Measurements from ENCODE around the gene GBF1. TPM values are rescaled to one million over a fixed set of nuclear protein-coding genes. Genes with fewer than 3 reads are reported as not detected.
"Not testable (repeated sequence)": the region's sequence is repeated elsewhere in the genome, so short reads cannot be mapped to it uniquely, and the experiment has no call there.

The GBF1 gene
- total RNA-seq, 4 donors from 2014 or later, result 32.0 to 54.7 (median 39.4) TPM

DNA sequence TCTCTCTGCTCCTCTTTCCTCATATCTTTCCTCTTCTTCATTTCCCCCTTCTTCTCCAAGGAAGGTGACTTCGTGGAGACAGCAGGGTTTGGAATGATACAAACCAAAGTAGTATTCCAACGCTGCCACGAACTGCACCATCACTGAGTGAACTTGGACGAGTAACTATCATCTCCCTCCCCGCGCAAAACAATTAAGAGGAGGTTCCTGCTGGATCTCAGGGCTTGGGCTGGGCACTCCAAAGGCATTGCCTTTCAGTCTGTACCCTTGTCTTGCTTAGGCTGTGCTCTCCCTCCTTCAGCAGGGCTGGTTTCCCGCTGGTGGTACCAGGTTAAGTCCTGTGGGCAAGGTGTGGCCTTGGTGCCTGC, 3.2 kb upstream of the GBF1 start:
- ATAC-seq, result no peak
- TF ChIP-seq, protein P1, sequence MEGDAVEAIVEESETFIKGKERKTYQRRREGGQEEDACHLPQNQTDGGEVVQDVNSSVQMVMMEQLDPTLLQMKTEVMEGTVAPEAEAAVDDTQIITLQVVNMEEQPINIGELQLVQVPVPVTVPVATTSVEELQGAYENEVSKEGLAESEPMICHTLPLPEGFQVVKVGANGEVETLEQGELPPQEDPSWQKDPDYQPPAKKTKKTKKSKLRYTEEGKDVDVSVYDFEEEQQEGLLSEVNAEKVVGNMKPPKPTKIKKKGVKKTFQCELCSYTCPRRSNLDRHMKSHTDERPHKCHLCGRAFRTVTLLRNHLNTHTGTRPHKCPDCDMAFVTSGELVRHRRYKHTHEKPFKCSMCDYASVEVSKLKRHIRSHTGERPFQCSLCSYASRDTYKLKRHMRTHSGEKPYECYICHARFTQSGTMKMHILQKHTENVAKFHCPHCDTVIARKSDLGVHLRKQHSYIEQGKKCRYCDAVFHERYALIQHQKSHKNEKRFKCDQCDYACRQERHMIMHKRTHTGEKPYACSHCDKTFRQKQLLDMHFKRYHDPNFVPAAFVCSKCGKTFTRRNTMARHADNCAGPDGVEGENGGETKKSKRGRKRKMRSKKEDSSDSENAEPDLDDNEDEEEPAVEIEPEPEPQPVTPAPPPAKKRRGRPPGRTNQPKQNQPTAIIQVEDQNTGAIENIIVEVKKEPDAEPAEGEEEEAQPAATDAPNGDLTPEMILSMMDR (IDR thresholded peaks at IDR 0.05), result no peak
- TF ChIP-seq POLR2AphosphoS5 (IDR thresholded peaks at IDR 0.05), result no peak
- no peak for TF ChIP-seq POLR2A (IDR thresholded peaks at IDR 0.05)
- no peak for TF ChIP-seq EP300 (IDR thresholded peaks at IDR 0.05)
- WGBS, 2 donors (ENCODE audit: low coverage in 1 of 2), result 9 to 22% methylated on average over 6 to 7 of the region's 7 CpGs
- no peaks in the 10 kb centered on the region for H3K36me3 ChIP-seq
- H3K27me3 ChIP-seq, result peaks cover 7% of the 10 kb centered on the region
- H3K27ac ChIP-seq, result peak overlapping the region in 1 of 4 donors; percentile 9
- H3K4me1 ChIP-seq, result peaks cover 4 to 50% (median 20%) of the 10 kb centered on the region in 3 donors
- H3K9me3 ChIP-seq, result no peaks in the 10 kb centered on the region
- H3K4me3 ChIP-seq, result peak overlapping the region; percentile 22 to 62

DNA sequence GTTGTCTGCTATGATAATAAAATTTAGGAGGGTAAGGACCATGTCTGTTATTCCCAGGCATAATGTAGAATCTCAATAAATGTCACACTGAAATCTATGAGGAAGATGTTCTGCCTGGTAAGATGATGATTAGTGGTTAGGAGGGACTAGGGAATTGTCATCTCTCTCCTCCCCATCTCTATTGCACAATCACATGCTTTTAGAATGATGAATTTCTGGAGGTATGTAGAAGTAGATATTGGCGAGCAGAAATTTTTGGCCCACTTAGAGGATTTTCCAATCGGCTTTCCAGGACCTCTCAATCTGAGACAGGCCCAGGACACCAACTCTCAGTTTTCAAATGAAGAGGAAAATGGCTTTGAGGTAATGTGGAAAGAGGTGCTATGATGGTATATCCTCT, 2.0 kb upstream of the GBF1 start:
- H3K27me3 ChIP-seq, result peaks cover 7% of the 10 kb centered on the region
- peaks cover 9 to 62% (median 24%) of the 10 kb centered on the region in 3 donors for H3K4me1 ChIP-seq
- 66 to 69% methylated on average over 2 of the region's 2 CpGs for WGBS, 2 donors (ENCODE audit: low coverage in 1 of 2)

DNA sequence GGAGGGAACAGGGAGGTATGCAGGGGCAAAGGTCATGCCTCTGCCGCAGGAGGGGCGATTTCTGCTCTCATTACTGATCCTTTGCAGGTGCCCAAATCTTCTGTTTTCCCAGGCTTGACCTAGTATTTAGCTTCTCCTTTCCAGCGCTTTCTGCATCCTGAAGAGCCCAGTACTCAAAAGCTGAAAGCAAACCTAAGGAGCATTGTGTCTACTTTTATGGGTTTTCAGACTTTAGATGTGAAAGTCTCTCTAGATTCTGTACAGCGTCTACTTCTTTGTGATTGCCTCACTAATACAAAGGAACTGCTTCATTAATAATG, 560 bp downstream of the GBF1 start:
- Histone ChIP-seq H3K4me1 (peaks cover 9 to 75% (median 24%) of the 10 kb centered on the region in 3 donors), H3K27me3 (no peaks in the 10 kb centered on the region), H3K4me3 (peak overlapping the region; percentile 80 to 90), H3K36me3 (peaks cover 0 to 3% of the 10 kb centered on the region in 2 donors), H3K27ac (peak overlapping the region; percentile 78 to 95 (median 90)), H3K9me3 (no peaks in the 10 kb centered on the region)
- whole genome bisulfite sequencing, 2 donors (ENCODE audit: low coverage in 1 of 2), result 0 to 2% methylated on average over 4 of the region's 4 CpGs
- TF ChIP-seq EP300 (IDR thresholded peaks at IDR 0.05) (no peak), POLR2AphosphoS5 (IDR thresholded peaks at IDR 0.05) (no peak), POLR2A (IDR thresholded peaks at IDR 0.05) (no peak)
- TF ChIP-seq, protein P1 (IDR thresholded peaks at IDR 0.05), result no peak
- ATAC-seq, result no peak

More for the DNA sequence above, 2.0 kb upstream of the GBF1 start:
- no peak overlapping the region for H3K4me3 ChIP-seq
- peak overlapping the region in 1 of 4 donors; percentile 18 for H3K27ac ChIP-seq
- H3K36me3 ChIP-seq, result no peaks in the 10 kb centered on the region
- ATAC-seq, result no peak
- H3K9me3 ChIP-seq, result no peaks in the 10 kb centered on the region
- TF ChIP-seq, protein P1 (IDR thresholded peaks at IDR 0.05), result no peak
- no peak for TF ChIP-seq POLR2A (IDR thresholded peaks at IDR 0.05)
- no peak for TF ChIP-seq POLR2AphosphoS5 (IDR thresholded peaks at IDR 0.05)
- TF ChIP-seq EP300 (IDR thresholded peaks at IDR 0.05), result no peak

DNA sequence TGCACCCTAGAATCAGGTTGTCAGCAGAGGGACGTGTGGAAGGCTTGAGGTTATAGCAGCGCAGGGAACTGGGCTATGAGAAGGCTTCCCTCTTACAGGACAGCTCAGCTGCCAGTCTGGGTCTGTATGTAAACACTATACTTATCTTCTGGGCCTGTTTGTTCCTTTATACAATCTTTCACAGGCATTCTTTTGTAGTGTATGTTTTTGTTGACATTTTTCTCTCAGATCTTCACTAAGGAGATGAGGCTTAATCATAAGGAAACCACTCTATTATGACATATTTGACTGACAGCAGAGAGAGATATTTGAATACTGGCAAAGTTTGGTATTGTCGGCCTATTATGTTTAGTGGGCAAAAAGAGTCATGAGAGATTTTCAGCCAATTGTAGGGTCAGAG, 929 bp downstream of the GBF1 start:
- TF ChIP-seq POLR2A (IDR thresholded peaks at IDR 0.05), result no peak
- TF ChIP-seq POLR2AphosphoS5 (IDR thresholded peaks at IDR 0.05), result no peak
- TF ChIP-seq, protein P1 (IDR thresholded peaks at IDR 0.05), result no peak
- TF ChIP-seq EP300 (IDR thresholded peaks at IDR 0.05), result no peak
- Histone ChIP-seq H3K9me3 (no peaks in the 10 kb centered on the region), H3K4me1 (peaks cover 9 to 71% (median 24%) of the 10 kb centered on the region in 3 donors), H3K4me3 (peak overlapping the region; percentile 80 to 90), H3K36me3 (peaks cover 0 to 3% of the 10 kb centered on the region in 2 donors), H3K27ac (peak overlapping the region in 3 of 4 donors; percentile 90 to 95 (median 90)), H3K27me3 (no peaks in the 10 kb centered on the region)
- no peak for ATAC-seq
- WGBS, 2 donors (ENCODE audit: low coverage in 1 of 2), result 11 to 26% methylated on average over 3 of the region's 3 CpGs

DNA sequence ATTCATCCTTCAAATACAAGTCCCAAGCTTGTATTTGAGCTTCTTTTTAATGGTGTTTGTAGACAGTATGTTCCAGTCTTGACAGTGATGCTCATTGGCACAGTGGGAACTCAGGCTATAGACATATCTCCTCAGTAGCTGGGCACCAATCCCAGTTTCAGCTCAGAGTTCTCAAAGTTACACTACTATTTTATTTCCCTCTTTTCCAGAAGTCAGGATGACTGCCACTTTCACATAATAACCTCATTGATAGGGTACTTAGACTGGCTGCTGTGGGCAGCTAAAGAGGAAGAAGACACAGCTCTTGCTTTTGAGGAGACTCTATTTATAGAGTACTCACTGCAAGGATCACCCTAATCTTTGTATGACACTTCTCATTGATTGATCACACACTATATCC, 2.4 kb downstream of the GBF1 start:
- TF ChIP-seq EP300 (IDR thresholded peaks at IDR 0.05), result no peak
- TF ChIP-seq POLR2A (IDR thresholded peaks at IDR 0.05), result no peak
- TF ChIP-seq POLR2AphosphoS5 (IDR thresholded peaks at IDR 0.05), result no peak
- TF ChIP-seq, protein P1 (IDR thresholded peaks at IDR 0.05), result no peak
- Histone ChIP-seq H3K9me3 (no peaks in the 10 kb centered on the region), H3K27me3 (no peaks in the 10 kb centered on the region), H3K36me3 (peaks cover 0 to 7% of the 10 kb centered on the region in 2 donors), H3K4me3 (no peak overlapping the region), H3K4me1 (peaks cover 9 to 60% (median 17%) of the 10 kb centered on the region in 3 donors), H3K27ac (no peak overlapping the region)
- no peak for ATAC-seq

DNA sequence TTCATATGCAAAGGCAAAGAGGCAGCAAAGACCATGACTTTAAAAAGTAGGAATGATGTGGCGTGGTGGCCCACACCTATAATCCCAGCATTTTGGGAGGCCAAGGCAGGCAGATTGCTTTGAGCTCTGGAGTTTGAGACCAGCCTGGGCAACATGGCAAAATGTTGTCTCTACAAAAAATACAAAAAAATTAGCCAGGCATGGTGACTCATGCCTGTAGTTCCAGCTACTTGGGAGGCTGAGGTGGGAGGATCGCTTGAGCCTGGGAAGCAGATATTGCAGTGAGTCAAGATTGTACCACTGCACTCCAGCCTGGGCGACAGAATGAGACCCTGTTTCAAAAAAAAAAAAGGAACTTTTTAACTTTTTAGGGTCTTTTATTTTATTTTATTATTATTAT, 7.2 kb downstream of the GBF1 start:
- not testable (repeated sequence) for ATAC-seq, H3K9me3 ChIP-seq, H3K27ac ChIP-seq, H3K27me3 ChIP-seq, H3K4me3 ChIP-seq
- WGBS, 2 donors (ENCODE audit: low coverage in 1 of 2), result 79 to 100% methylated on average over 2 to 3 of the region's 3 CpGs
- Histone ChIP-seq H3K4me1 (peaks cover 0 to 45% (median under 1%) of the 10 kb centered on the region in 3 donors), H3K36me3 (peaks cover 0 to 13% of the 10 kb centered on the region in 2 donors)

All from gastroesophageal sphincter (tissue), 4 donors.